GM21390 (cell line): ENCODE data around the gene TFAM.
"Not testable (repeated sequence)": the region's sequence is repeated elsewhere in the genome, so short reads cannot be mapped to it uniquely, and the experiment has no call there.

Experiments
- ATAC-seq: cut with Tn5 transposase; IDR thresholded peaks from one replicate; pipeline ENCODE4 v1.9.1; 2021; ENCODE audit not compliant: unreplicated experiment

Gene TFAM

DNA sequence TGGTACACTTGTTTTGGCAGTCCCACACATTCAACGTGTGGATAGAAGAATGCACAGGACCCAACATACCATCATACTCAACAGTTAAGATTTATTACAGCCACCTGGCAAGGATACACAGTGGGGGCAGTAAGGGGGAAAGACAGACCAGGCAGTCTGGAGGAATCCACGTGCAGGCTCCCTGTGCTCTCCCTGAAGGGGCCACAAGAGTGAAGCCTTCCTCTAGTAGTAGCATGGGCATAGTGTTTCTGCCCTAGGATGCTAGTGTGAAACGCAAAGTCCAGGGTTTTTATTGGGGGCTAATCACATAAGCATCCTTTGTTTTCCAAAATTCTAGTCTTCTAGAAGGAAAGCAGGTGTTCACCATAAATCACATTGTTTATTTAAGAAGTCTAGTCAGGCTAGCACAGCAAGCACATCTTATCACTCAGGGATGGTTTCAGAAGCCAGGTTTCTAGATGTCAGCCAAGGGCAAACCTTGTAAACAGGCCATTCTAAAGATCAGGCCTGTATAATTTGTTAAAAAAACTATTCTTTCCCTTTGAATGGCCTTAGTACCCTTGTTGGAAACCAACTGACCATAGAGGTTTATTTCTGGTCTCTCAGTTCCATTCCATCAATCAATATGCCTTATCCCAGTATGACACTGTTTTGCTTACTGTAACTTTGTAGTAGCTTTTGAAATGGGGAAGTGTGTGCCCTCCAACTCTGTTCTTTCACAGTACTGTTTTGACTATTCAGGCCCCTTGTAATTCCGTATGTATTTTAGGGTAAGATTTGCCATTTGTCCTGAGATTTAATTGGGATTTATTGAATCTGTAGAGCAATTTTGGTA, 12.4 kb upstream of the TFAM start:
- ATAC-seq = peak; percentile 80

GRCh38 chr10:58373442-58373827, 11.8 kb upstream of the TFAM start:
- peak; percentile 17 for ATAC-seq

- no peak for ATAC-seq
These were observed 2.7 kb upstream of the TFAM start for GRCh38 chr10:58382489-58382995.

DNA sequence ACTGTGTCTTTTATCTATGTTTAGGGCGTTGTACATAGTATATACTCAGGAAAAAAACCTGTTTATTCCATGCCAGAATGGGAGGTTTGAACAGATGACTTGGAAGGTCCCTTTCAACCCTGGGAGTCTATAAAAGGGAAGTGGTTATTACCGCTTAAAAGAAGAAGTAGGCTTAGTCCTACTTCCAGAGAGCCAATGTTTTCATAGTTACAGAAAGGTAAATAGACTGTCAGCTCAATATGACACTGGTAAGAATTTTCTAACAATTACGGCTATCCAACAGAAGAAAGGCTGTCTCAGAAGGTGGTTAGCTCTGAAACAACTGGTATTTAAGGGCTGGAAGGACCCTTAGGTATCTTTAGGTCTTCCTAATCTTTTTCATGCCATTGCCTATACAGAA, 1.1 kb upstream of the TFAM start:
- ATAC-seq = peak; percentile 64

- peak; percentile 0 for ATAC-seq
These were observed 639 bp upstream of the TFAM start for GRCh38 chr10:58384544-58384998.

GRCh38 chr10:58385784-58386112, 538 bp downstream of the TFAM start:
- peak; percentile 6 for ATAC-seq

- ATAC-seq = no peak
These were observed 3.8 kb downstream of the TFAM start for GRCh38 chr10:58389024-58389423.

DNA sequence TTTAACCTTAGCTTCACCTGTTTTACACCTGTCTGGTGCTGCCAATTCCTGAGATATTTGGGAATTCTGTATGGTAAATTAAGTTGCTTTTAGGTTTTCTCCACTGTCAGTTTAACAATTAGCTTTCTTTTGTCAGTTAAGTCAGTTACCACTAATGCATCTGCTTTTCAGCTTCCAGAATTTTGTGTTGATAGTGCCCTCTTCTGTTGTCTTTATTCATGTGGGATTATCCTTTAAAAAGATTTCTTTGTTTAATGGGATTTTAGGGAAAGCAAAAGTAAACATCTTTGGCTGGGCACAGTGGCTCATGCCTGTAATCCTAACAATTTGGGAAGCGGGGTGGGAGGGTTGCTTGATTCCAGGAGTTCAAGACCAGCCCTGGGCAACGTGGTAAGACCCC, 8.1 kb downstream of the TFAM start:
- no peak for ATAC-seq

GRCh38 chr10:58394471-58394870, 9.3 kb downstream of the TFAM start:
- ATAC-seq = no peak

DNA sequence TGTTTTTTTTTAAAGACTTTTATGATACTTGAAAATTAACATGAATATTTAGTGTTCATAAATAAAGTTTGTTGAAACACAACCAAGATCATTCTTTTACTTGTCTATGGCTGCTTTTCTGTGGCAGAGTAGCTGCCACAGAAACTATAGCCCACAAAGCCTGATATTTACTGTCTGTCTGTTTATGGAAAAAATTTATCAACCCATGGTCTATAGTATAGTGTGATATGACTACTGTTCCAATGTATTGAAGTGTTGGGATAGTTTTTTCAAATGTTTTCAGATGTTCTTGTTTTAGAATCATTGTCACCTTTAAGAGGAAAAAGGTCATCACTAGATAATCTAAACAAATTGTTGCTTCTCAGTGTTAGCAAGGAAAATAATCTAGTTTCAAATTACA, 10.8 kb downstream of the TFAM start:
- no peak for ATAC-seq

GRCh38 chr10:58397830-58398229, 12.6 kb downstream of the TFAM start:
- ATAC-seq = no peak

DNA sequence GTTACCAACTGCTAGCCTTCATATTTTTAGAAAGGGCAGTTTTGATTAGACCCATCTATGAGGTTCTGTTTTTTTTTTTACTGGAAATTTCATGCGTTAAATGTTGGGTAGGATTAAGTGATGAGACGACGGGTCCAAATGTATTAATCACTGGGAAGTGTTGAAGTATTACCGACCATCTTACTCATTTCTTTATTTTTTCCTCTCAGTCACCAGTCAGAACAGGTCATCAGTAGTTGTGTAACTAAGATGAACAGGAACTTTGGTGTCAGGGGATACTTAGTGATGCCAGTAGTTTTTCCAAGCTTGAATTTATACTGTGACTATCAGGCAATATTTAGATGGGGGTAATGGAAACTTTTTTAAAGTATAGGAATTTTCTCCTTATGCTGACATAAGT, 14.2 kb downstream of the TFAM start:
- ATAC-seq = no peak

GRCh38 chr10:58400609-58401008, 15.4 kb downstream of the TFAM start:
- no peak for ATAC-seq

GRCh38 chr10:58404001-58404400, 18.8 kb downstream of the TFAM start:
- no peak for ATAC-seq

- ATAC-seq = no peak
These were observed 24.9 kb downstream of the TFAM start for GRCh38 chr10:58409956-58410610.

DNA sequence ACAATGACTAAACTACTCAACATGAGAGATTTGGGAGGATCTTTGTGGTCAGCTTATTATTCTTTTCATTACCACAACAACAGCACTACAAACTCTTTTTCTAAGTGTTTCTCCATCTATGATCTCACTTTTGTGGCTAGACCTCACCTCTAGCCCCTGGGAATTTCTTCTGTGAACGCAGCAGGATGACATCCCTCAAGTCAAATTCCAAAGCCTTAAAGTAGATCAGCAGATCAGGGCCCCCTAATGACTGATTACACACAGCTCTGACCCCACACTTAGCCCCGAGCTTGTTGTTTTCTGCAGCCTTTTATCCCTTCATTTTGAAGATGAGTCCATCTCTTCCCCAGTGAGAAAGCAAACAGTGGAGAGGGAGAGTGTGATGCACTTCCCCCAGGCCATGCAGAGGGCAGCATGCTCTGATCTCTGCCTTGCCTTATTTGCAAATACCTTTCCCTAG, 27.3 kb downstream of the TFAM start:
- no peak for ATAC-seq

DNA sequence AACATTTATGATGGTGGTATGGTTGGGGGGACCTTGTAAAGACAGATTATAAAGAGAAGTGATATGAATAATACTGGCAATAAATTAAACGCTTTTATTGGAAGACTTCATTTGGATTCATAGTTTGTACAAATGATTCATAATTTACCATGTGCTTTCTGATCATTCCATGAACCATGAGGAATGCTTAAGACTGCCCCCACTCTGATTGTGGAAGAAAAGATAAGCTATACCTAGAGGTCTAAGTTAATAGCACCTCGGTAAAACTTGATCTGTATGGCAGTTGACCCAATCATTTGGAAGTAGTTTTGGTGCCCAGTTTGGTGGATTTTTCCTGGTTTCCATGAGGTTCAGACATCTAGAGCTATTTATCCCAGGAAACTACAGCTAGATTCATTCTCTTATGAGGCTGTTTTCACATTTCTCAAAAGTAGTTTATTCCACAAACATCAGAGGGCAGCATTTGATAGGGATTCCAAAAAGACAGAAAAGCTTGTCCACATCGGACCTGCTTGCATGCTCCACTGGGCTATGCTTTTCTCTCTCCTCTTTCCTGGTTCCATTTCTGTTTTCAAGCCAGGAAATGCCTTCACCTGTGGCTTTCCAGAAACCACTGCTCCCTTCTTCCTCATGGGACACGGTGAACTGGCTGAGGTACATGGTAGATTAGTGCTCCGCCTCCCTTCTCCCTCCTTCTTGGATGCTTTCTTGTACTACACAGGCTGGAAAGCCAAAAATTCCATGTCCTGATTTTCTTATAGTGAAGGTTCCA, 29.2 kb downstream of the TFAM start:
- no peak for ATAC-seq

DNA sequence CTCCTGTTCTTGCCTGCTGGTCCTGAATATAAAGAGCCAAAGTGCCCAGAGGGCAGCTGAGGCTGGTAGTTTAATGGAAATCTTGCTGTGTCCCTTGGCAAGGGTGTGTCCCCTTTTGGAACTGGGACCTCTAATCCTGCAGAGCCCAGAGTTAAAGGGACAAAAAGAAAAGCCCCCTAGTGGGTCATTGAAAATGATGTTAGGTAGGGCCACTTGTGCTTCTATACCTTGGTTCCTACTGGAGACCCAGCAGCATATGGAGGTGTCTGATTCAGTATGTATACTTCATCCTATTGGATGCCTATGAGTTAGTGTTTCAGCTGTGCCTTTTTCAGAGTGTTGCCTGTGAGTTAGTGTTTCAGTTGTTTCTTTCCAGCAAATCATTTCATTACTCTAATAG, 30.5 kb downstream of the TFAM start:
- ATAC-seq = no peak

GRCh38 chr10:58417902-58418301, 32.7 kb downstream of the TFAM start:
- not testable (repeated sequence) for ATAC-seq

DNA sequence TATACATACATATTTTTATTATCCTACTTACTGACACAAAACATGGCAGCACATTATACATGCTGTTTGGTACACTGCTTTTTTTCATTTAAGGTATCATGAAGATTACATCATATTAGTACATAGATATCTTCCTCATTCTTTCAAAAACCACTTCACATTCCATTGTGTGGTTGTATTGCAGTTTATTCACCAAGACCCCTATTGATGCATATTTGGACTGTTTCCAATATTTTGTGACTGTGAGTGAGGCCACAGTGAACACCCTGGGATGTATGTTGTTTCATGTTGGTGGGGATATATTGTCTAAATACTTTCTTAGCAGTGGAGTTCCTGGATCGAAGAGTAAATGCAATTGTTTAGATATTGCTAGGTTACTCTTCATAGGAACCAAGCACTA, 39.0 kb downstream of the TFAM start:
- no peak for ATAC-seq

- not testable (repeated sequence) for ATAC-seq
These were observed 43.2 kb downstream of the TFAM start for GRCh38 chr10:58428436-58428835.

GRCh38 chr10:58431903-58432302, 46.7 kb downstream of the TFAM start:
- ATAC-seq = no peak
